GM10248 (cell line): ENCODE measurements around the gene WDR54.
A peak's percentile ranks its signal among the peaks of the same experiment; 100 is the strongest.

Experiments
- CTCF ChIA-PET: fragments of 300-600 bp; sonication (Branson Sonifier 250); formaldehyde crosslinking; extraction: SDS; loops from one replicate; lab custom pipeline; 2021; ENCODE audit warnings: antibody characterized with exemption; lab: Yijun Ruan, JAX
- POLR2A ChIA-PET: fragments of 350-650 bp; sonication (Branson Sonifier 250); formaldehyde crosslinking; extraction: SDS; loops from one replicate; lab custom pipeline; 2020; ENCODE audit warnings: antibody characterized with exemption; lab: Yijun Ruan, JAX
- DNase-seq: peaks from one replicate; pipeline ENCODE4 v3.0.0; 2012; ENCODE audit errors: extremely low spot score
- CTCF ChIP-seq: IDR thresholded peaks from 2 replicates; pipeline ENCODE4 v1.5.1; 2012; ENCODE audit warnings: mild to moderate bottlenecking, low read depth; ENCODE audit errors: extremely low read depth, missing control alignments, control extremely low read depth

WDR54 gene

GRCh38 chr2:74396149-74396548 is 25.4 kb upstream of the WDR54 start:
- no peak for DNase-seq
- CTCF ChIA-PET, result interaction anchor here (1.2 kb wide), 1 partner anchor 13 kb away, joined by 3 read pairs; no protein-coding TSS in a partner anchor
- POLR2A ChIA-PET, result no interaction called here
- no peak for TF ChIP-seq CTCF

GRCh38 chr2:74399785-74400184 is 21.7 kb upstream of the WDR54 start:
- peak; percentile 53 for DNase-seq
- TF ChIP-seq CTCF, result peak; percentile 42
- ChIA-PET POLR2A (no interaction called here), CTCF (interaction anchor here (1.1 to 6.2 kb wide), 8 partner anchors 9 to 150 kb away, joined by 4 to 57 read pairs (median 7); partner anchors contain the start of genes C2orf81 and WDR54)

GRCh38 chr2:74401891-74402290 is 19.6 kb upstream of the WDR54 start:
- DNase-seq, result no peak
- CTCF ChIA-PET, result interaction anchor here (1.0 to 6.2 kb wide), 8 partner anchors 11 to 152 kb away, joined by 3 to 57 read pairs (median 7); partner anchors contain the start of genes C2orf81 and WDR54
- POLR2A ChIA-PET, result no interaction called here
- TF ChIP-seq CTCF, result no peak

- no peak for TF ChIP-seq CTCF
- CTCF ChIA-PET, result interaction anchor here (1.0 to 1.8 kb wide), 4 partner anchors 9 to 14 kb away, joined by 3 to 6 read pairs (median 6); no protein-coding TSS in a partner anchor
- peak; percentile 44 for DNase-seq
Observed at GRCh38 chr2:74406035-74406434, 15.5 kb upstream of the WDR54 start.

GRCh38 chr2:74407682-74408081 is 13.8 kb upstream of the WDR54 start:
- no peak for TF ChIP-seq CTCF
- ChIA-PET CTCF (interaction anchor here (0.6 kb wide), 1 partner anchor 11 kb away, joined by 3 read pairs; no protein-coding TSS in a partner anchor), POLR2A (no interaction called here)
- DNase-seq, result no peak

More at GRCh38 chr2:74406035-74406434, 15.5 kb upstream of the WDR54 start:
- POLR2A ChIA-PET, result interaction anchor here (0.6 to 0.7 kb wide), 2 partner anchors 9 to 12 kb away, joined by 3 to 4 read pairs; no protein-coding TSS in a partner anchor

- no peak for DNase-seq
- ChIA-PET CTCF (interaction anchor here (1.0 to 3.6 kb wide), 3 partner anchors 12 to 292 kb away, joined by 3 to 22 read pairs (median 3); no protein-coding TSS in a partner anchor), POLR2A (interaction anchor here (0.6 kb wide), 1 partner anchor 72 kb away, joined by 3 read pairs; no protein-coding TSS in a partner anchor)
- TF ChIP-seq CTCF, result no peak
Observed at GRCh38 chr2:74413001-74413698, 8.4 kb upstream of the WDR54 start.
